ENCODE data around the gene CPAMD8.

DNA sequence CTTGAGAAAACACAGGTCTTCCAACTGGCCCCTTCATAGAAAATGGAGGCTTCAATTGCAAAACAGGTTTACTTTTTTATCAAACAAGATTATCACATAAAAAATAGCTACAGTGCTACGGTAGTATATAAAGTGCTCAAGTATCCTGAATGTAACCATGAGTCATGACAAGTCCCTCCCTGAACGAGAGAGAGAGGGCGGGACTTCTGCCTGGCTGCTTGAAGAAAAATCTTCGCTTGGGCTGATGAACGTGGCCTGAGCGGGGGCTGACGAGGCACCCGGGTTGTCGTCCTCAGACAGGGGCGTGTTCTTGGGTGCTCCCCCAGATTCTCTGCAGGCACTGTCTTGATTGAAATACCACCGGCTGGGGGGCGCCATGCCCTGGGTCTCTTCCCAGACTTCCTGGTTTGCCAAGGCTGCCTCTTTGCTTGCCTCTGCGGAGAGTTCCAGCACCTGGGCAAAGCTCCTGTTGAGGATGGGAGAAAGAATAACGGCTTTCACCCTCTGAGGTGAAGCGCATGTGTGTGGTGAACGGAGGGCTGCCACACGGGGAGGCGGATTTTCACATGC is 23.2 kb upstream of the CPAMD8 start:
- TF ChIP-seq, protein P1, sequence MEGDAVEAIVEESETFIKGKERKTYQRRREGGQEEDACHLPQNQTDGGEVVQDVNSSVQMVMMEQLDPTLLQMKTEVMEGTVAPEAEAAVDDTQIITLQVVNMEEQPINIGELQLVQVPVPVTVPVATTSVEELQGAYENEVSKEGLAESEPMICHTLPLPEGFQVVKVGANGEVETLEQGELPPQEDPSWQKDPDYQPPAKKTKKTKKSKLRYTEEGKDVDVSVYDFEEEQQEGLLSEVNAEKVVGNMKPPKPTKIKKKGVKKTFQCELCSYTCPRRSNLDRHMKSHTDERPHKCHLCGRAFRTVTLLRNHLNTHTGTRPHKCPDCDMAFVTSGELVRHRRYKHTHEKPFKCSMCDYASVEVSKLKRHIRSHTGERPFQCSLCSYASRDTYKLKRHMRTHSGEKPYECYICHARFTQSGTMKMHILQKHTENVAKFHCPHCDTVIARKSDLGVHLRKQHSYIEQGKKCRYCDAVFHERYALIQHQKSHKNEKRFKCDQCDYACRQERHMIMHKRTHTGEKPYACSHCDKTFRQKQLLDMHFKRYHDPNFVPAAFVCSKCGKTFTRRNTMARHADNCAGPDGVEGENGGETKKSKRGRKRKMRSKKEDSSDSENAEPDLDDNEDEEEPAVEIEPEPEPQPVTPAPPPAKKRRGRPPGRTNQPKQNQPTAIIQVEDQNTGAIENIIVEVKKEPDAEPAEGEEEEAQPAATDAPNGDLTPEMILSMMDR (IDR thresholded peaks at IDR 0.05 in 2 of 3, conservative IDR thresholded peaks at IDR 0.05 in 1 of 3; ENCODE audit: borderline replicate concordance in 1 of 3, insufficient read depth in 1 of 3, low read depth in 2 of 3, low read length in 2 of 3): no peak
- TF ChIP-seq, protein P2, sequence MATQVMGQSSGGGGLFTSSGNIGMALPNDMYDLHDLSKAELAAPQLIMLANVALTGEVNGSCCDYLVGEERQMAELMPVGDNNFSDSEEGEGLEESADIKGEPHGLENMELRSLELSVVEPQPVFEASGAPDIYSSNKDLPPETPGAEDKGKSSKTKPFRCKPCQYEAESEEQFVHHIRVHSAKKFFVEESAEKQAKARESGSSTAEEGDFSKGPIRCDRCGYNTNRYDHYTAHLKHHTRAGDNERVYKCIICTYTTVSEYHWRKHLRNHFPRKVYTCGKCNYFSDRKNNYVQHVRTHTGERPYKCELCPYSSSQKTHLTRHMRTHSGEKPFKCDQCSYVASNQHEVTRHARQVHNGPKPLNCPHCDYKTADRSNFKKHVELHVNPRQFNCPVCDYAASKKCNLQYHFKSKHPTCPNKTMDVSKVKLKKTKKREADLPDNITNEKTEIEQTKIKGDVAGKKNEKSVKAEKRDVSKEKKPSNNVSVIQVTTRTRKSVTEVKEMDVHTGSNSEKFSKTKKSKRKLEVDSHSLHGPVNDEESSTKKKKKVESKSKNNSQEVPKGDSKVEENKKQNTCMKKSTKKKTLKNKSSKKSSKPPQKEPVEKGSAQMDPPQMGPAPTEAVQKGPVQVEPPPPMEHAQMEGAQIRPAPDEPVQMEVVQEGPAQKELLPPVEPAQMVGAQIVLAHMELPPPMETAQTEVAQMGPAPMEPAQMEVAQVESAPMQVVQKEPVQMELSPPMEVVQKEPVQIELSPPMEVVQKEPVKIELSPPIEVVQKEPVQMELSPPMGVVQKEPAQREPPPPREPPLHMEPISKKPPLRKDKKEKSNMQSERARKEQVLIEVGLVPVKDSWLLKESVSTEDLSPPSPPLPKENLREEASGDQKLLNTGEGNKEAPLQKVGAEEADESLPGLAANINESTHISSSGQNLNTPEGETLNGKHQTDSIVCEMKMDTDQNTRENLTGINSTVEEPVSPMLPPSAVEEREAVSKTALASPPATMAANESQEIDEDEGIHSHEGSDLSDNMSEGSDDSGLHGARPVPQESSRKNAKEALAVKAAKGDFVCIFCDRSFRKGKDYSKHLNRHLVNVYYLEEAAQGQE (IDR thresholded peaks at IDR 0.05; ENCODE audit: low read depth): no peak
- no peak for TF ChIP-seq EZH2 (IDR thresholded peaks at IDR 0.05)
- TF ChIP-seq ZFX (IDR thresholded peaks at IDR 0.05): no peak
- TF ChIP-seq EGR1 (IDR thresholded peaks at IDR 0.05; ENCODE audit: low read depth): no peak
- TF ChIP-seq, protein P3, sequence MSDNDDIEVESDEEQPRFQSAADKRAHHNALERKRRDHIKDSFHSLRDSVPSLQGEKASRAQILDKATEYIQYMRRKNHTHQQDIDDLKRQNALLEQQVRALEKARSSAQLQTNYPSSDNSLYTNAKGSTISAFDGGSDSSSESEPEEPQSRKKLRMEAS (IDR thresholded peaks at IDR 0.05): no peak
- TF ChIP-seq POLR2A (IDR thresholded peaks at IDR 0.05; ENCODE audit: borderline replicate concordance, extremely low read depth, insufficient read depth, insufficient read length): no peak
